ENCODE measurements around the gene TICAM1.

TICAM1 gene

GRCh38 chr19:4775627-4776152 lies 55.8 kb downstream of the TICAM1 start:
- H3K9me3 Mint-ChIP-seq = no peaks in the 10 kb centered on the region
- no peaks in the 10 kb centered on the region for H3K36me3 Mint-ChIP-seq (ENCODE audit: low read depth)

GRCh38 chr19:4774136-4774535 lies 57.4 kb downstream of the TICAM1 start:
- Mint-ChIP-seq H3K27me3 (ENCODE audit: low read depth) (peaks cover 4% of the 10 kb centered on the region), H3K36me3 (ENCODE audit: low read depth) (no peaks in the 10 kb centered on the region), H3K4me3 (no peak overlapping the region), H3K9me3 (peaks cover 3% of the 10 kb centered on the region), H3K27ac (no peak overlapping the region), H3K4me1 (ENCODE audit: low read depth) (peaks cover 4% of the 10 kb centered on the region)

More at GRCh38 chr19:4775627-4776152, 55.8 kb downstream of the TICAM1 start:
- Mint-ChIP-seq H3K27me3 (ENCODE audit: low read depth) (peaks cover 4% of the 10 kb centered on the region), H3K27ac (no peak overlapping the region), H3K4me1 (ENCODE audit: low read depth) (peaks cover 4% of the 10 kb centered on the region), H3K4me3 (no peak overlapping the region)

GRCh38 chr19:4773047-4773640 lies 58.4 kb downstream of the TICAM1 start:
- H3K27ac Mint-ChIP-seq = peak overlapping the region; percentile 15
- H3K36me3 Mint-ChIP-seq (ENCODE audit: low read depth) = no peaks in the 10 kb centered on the region
- peaks cover 4% of the 10 kb centered on the region for H3K4me1 Mint-ChIP-seq (ENCODE audit: low read depth)
- H3K4me3 Mint-ChIP-seq = no peak overlapping the region
- H3K9me3 Mint-ChIP-seq = peaks cover 3% of the 10 kb centered on the region
- H3K27me3 Mint-ChIP-seq (ENCODE audit: low read depth) = peaks cover 4% of the 10 kb centered on the region

GRCh38 chr19:4772566-4772965 lies 58.9 kb downstream of the TICAM1 start:
- Mint-ChIP-seq H3K4me1 (ENCODE audit: low read depth) (peaks cover 4% of the 10 kb centered on the region), H3K4me3 (no peak overlapping the region), H3K36me3 (ENCODE audit: low read depth) (no peaks in the 10 kb centered on the region), H3K27ac (no peak overlapping the region), H3K9me3 (peaks cover 3% of the 10 kb centered on the region), H3K27me3 (ENCODE audit: low read depth) (peaks cover 4% of the 10 kb centered on the region)

GRCh38 chr19:4768934-4769777 lies 62.4 kb downstream of the TICAM1 start:
- H3K27ac Mint-ChIP-seq = no peak overlapping the region
- no peak overlapping the region for H3K4me3 Mint-ChIP-seq
- H3K4me1 Mint-ChIP-seq (ENCODE audit: low read depth) = peaks cover 4% of the 10 kb centered on the region
- H3K36me3 Mint-ChIP-seq (ENCODE audit: low read depth) = no peaks in the 10 kb centered on the region
- peaks cover 3% of the 10 kb centered on the region for H3K9me3 Mint-ChIP-seq
- H3K27me3 Mint-ChIP-seq (ENCODE audit: low read depth) = peaks cover 8% of the 10 kb centered on the region

All from T-helper 1 cell treated with Interleukin-12 subunit alpha and Interleukin-12 subunit beta and Interleukin-4 antibody, amounts not matched to agents 30 μg/mL and 1 μg/mL, for 36 hours (primary cell).